NCI-H524 (cell line): Measurements from ENCODE around the gene MKLN1.
"Not testable (repeated sequence)": the region's sequence is repeated elsewhere in the genome, so short reads cannot be mapped to it uniquely, and the experiment has no call there.

ENCODE experiments used
- DNase-seq, 2 experiments: peaks; one replicate each; lab custom pipeline; 2025; lab: John Stamatoyannopoulos, UW

The MKLN1 gene

DNA sequence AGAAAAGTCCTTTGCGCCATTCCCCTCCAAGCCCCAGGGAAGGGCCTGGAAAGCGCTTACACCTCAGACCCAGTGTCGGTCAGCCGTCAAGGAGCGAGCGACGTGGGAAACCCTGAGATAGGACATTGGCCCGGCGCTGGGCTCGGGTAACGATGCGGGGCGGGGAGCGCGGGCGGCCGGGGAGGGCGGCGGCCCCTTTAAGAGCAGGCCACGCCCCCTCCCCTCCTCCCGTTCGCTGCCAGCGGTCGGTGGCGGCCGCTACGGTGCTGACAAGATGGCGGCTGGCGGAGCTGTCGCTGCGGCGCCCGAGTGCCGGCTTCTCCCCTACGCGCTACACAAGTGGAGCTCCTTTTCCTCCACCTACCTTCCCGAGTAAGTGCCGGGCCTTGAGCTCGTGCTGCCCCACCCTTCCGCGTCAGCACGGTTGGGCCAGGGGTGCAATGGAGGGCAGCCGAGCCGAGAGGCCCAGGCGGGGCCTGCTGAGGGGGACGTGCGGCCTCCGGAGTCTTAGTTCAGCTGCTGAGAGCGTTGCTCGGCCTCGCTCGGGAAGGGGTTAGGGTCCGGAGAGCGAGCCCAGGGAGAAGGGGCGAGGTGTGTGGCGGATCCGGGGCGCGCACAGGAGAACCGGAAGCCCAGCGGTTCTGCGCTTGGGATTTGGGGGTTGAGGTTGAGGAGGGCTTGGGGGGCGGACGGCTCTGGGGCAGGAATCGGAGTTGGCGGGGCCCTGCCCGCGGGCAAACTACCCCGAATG lies at the start of gene MKLN1:
Gene MKLN1 (plus strand): TSS at position 251 of the 751 bp plus-strand sequence. CDS start 24 bp downstream, at position 275.
- DNase-seq, result peak; percentile 64 to 83

DNA sequence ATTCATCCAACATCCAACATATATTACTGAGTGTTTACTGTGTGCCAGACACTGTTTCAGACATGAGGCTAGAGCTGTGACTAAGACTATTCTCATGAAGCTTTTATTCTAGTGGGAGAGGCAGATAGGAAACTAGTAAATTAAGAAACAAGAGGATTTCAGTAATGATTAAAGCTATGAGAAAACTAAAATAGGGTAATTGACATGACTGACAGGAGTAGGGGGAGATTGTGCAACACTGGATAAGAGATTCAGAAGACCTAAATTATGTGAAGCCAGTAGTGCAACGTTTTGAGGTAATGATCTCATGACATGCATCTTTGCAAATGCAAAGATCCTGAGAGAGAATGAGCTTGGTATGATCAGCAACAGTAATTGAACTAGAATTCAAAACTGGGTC lies 48.6 kb upstream of the MKLN1 start:
- no peak for DNase-seq

DNA sequence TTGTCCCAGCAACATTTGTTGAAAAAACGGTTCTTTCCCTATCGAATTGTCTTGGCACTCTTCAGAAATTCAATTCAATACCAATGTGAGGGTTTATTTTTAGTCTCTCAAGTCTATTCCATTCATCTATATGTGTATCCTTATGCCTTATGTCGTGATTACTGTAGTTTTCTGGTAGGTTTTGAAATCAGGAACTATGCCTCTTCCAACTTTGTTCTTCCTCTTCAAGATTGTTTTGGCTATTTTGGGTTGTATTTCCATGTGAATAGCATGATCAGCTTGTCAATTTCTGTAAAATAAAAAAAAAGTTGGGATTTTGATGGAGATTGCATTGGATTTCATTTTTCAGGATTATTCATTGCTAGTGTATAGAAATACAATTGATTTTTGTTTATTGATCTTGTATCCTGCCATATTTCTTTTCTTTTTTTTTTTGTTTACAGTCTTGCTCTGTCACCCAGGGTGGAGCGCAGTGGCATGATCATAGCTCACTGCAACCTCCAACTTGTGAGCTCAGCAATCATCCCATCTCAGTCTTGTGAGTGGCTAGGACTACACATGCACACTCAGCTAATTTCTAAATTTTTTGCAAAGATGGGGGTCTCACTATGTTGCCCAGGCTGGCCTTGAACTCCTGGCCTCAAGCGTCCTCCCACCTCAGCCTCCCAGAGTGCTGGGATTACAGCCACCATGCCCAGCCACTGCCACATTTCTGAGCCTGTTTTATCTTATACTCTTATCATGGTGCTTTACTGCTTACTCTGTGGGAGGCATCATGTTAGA lies 46.2 kb upstream of the MKLN1 start:
- no peak for DNase-seq

DNA sequence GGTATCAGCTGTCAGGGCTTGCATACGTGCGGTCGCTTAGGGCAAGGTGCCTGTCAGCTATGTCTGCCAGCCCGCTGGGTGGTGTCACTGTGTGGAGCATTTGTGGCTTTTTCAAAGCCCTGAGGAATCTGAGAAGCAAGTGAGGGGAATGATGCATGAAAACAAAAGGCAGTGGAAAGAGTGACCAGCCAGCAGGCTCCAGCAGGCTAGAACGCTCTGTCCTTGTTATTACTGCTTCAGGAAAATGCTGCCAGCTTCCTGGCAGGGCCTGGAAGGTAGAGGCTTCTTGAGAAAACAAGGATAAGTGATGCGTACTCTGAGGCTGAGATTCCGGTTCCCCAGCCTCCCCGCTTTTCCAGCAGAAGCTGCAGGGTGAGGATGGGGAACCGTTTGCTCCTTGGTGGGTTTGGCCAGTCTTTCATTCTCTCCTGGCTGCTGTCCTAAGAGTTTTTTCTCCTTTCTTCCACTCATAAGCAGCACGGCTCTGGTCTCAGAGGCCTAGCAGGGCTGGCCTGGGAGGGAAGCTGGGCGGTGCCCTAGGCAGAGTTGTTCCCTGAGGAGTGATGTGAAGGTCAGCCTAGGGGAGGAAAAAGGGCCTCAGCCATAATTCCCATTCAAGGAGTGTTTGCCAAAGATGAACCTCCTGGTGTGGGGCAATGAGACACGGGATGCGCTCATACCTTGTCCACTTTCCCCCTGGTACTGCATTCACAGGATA lies 42.8 kb upstream of the MKLN1 start:
- no peak for DNase-seq

DNA sequence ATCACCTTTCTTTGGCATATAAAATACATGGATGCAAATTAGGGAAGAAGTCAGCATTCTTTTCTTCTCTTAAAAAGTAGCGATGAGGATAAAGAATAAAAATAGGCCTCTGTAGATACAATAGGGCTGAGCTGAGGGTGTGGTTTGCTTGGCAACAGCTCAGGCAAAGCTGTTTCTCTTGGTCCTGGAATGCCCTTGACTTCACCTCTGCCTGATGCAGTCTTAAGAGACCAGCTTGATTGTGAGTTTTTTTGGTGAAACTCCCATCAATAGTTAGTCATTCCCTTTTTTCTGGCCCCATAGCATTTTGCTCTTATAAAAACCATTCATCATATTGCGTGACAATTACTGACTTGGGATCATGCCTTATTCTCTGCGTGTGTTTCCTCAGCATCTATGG lies 42.1 kb upstream of the MKLN1 start:
- no peak for DNase-seq

DNA sequence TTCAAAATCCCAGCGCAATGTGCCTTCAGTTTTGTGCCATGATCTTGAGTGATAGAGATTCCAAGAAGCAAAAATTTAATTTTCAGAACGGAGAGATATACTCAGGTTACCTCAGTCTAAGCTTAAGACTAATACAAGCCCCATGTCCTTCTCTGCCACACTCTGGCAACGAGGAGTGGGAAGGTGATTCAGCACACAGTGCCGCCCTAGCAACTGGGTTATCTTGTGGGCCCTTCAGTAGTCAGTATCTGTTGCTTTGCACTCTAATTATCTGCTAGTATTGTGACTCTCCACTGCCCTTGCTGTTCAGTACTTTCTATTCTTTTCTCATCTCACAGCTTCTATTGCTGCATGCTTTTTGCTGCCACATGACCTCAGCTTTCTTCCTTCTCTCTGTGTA lies 39.2 kb upstream of the MKLN1 start:
- no peak for DNase-seq

DNA sequence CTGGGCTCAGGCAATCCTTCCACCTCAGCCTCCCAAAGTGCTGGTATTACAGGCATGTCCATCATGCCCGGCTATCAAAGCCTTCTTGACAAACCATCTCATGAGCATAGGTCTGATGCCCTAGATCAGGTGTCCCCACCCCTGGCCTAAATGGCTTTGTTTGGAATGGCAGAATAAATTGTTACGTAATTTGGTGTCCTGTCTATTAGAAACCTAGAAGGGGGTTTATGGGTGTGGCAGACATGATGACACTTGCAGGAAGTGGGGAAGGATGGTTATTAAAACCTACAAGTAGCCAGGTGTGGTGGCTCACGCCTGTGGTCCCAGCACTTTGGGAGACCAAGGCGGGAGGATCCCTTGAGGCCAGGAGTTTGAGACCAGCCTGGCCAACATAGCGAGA lies 38.6 kb upstream of the MKLN1 start:
- DNase-seq, result no peak

DNA sequence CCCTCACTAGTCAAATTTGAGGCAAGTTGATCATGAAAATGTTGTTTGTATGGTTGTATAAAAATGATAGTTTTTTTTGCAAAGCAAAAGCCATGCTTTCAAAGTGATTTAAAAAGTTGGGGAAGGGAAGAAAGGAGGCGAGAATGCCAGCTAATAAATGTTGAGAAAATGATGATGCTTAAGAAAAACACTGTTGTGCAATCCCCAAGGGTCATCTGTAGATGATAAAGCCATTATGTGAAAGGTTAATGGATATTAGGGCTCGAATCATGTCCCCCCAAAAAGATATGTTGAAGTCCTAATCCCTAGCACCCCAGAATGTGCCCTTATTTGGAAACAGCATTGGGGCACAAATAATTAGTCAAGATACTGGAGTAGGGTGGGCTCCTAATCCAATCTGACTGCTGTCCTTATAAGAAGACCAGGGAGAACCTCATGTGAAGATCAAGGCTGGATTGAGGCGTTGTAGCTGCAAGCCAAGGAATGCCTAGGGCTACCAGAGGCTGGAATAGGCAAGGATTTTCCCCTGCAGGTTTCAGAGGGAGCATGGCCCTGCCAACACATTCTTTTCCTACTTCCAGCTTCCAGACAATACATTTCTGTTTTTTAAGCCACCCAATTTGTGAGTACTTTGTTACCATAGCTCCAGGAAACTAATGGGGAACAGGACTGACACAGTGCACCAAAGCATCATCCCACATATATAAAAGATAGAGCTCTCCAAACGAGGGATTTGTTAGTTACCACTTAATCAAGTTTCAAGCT lies 35.4 kb upstream of the MKLN1 start:
- no peak for DNase-seq

DNA sequence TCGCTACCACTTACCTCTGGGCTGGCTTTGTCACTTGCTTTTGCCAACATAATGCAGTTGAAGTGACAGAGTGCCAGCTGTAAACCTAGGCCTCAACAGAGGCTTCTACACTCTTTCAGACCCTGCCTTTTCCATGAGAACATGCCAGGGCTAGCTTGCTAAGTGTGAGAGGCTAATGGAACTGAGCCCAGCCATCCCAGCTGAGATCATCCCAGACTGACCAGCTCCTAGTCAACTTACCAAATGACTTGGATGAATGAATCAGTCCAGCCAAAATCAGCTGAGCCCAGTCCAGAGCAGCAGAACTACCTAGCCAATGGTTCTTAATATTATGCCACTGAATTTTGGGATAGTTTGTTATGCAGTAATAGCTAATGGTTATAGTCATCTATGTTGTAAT lies 34.7 kb upstream of the MKLN1 start:
- DNase-seq, result no peak

DNA sequence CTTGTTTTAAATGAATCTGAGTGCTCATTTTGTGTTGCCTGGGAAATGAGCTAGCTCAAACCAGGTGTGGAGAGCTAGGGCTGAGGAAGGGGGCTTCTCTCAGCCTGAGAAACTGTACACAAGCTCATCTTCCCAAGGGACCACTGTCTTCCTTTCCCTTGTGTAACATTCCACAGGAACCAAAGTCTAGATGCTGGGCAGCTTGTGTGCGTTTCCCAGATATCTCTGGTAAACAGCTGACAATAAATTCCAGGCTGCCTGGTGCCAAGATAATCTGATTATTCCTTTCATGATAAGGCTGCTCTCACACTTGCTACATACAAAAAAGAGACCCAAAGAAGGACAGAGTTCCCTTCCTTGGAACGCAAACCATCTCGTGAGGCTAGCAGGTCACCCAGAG lies 33.1 kb upstream of the MKLN1 start:
- no peak for DNase-seq

DNA sequence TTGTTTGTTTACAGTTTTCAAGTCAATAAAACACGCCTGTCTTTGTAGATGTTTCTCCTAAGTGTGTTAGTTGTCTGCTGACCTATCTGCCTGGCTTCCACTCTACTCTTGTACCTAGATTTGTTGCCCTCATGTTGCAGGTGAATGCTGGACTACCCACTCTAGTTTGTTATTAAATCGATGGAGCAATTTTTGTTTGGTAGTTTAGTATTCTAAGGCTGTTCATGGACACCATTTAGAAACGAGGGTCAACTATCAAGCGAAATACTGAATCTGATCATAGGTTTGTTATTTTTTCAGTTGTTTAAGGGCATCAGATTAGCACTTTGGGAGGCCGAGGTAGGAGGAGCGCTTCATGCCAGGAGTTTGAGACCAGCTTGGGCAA lies 29.1 kb upstream of the MKLN1 start:
- no peak for DNase-seq

DNA sequence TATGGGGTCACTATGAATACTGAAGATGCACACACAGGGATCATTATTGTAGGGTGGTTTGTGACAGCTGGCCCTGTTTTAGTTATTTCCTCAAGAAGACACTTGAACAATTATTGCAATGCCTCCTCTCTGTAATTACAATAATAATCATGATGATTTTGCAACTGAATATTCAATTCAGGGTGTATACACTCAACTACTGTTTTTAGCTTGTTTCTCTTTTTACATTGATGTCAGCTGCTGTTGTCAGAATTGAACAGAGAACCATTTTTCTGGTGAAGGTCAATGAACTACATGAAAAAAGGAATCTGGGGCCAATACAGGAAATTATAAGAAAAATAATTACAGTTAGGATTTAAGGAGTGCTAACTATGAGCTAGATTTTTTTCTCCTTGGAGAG lies 28.6 kb upstream of the MKLN1 start:
- no peak for DNase-seq

DNA sequence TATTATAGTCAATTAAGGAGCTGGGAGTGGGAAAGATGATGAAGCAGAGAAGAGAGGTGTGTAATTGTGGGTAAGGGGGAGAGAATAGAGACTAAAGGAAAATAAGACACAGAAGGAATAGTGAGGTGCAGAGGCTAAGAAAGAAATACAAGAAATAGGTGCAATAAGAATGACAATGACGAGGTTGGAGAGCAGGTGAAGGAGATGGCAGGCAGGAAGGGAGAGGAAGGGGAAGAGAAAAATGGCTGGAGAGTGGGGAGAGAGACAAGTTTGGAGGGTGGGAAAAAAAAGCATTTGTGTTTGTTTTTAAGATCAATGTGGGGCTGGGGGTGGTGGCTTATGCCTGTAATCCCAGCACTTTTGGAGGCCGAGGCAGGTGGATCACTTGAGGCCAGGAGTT lies 27.6 kb upstream of the MKLN1 start:
- no peak for DNase-seq

DNA sequence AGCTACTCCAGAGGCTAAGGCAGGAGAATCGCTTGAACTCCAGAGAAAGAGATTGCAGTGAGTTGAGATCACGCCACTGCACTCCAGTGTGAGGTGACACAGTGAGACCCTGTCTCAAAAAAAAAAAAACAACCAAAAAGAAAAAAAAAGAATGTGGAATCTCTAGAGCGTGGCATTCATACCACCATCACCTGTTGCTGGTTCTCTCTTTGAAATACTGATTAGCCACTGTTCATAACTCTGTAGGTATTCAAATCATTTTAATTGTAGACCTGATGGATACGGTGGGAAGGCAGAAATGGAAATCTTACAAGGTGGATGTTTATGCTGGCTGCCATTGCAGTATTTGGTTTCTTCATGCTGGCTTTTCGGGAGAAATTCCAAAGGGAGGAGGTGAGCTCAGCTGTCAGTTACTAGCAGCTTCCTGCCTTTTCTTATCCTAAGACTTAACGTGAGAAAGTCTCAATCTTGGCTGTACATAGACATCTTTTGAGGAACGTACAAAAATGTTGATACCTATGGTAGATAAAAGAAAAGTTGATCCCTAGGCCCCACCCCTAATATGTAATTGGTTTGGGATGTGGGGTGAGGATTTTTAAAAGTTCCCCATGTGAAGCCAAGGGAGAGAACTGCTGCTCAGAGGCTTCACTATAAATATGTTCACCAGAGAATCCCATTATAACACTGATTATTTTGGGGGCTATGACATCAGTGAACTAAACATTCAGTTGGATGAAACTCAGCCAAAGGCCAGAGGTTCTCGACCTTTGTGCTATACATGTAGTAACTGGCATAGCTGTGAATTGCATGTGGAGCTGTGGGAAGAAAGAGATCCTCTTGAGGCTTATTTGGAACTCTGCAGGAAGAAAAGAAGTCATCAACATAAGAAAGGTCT lies 26.9 kb upstream of the MKLN1 start:
- no peak for DNase-seq

DNA sequence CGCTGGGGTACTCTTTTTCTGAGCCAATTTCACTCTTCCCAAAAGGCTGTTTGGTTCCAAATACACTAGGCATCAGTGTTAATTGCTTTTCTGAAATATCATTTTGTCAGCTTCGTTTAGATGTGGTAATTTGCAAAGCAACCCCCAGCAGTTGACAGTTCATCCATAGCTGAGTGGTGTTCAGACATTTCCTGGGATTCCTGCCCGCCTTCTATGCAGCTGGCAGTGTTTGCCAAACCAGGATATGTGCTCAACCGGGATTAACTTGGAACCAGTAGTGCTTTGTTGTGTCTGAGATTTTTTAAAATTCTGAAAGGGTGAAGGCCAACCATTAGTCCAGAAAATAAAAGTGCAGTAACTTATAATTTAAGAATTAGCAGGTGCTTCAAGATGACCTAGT lies 25.2 kb upstream of the MKLN1 start:
- DNase-seq, result no peak

DNA sequence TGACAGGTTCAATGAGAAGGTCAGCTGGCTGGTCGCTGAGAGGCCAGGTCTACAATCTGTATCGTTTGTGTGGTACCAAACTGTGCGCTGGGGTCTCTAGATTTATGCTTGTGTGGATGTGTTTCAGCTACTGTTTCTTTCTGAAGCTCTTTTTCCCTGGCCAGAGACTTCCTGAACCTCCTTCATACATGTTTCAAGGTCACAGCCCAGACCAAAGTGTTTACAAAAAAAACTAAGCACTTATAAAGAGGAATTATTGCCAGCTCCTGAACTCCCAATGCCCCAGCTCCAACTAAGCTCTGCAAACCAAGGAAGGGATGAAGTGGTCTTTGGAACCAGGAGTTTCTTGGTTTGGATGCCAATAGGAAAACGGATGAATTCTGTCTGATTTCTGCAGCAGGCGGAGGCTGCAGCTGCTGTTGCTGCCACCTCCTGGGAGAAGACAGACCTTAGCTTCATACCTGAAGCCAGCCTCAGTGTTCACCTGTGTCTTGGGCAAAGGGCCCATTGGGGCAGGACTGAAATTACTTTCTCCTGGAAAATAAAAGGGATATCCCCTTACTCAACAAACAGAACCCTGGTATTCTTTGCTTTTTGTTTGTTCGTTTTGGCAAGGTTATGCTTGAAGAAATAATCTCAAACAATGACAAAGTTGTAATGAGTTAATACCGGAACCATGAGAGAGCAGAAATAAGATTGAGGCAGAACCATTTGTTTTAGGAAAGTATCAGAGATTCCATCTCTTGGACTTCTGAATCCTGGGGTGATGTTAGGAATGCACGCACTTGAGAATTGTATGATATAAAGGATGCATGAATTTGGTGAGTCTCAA lies 24.6 kb upstream of the MKLN1 start:
- no peak for DNase-seq

DNA sequence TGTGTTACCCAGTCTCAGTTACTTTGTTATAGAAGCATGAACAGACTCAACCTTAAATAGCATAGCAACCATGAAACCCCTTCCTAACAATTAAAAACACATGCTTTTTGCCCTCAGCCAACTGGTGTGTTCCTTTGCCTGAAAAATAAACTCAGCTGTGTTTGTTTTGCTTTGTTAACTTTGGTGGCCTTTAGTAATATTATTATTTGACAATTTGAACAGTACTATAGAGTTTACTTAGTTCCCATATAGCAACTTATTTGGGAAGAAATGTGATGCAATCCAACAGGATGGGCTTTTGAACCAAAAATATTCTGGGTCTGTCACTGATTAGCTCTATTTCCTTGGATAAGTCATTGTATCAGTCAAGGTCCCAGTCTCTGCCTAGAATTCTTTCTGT lies 22.5 kb upstream of the MKLN1 start:
- DNase-seq, result no peak

DNA sequence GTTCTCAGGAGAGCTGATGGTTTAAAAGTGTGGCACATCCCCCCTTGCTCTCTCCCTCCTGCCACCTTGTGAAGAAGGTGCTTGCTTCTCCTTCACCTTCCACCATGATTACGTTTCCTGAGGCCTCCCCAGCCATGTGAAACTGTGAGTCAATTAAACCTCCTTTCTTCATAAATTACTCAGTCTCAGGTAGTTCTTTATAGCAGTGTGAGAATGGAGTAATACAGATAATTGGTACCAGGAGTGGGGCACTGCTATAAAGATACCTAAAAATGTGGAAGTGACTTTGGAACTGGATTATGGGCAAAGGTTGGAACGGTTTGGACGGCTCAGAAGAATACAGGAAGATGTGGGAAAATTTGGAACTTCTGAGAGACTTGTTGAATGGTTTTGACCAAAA lies 21.6 kb upstream of the MKLN1 start:
- DNase-seq, result not testable (repeated sequence)

DNA sequence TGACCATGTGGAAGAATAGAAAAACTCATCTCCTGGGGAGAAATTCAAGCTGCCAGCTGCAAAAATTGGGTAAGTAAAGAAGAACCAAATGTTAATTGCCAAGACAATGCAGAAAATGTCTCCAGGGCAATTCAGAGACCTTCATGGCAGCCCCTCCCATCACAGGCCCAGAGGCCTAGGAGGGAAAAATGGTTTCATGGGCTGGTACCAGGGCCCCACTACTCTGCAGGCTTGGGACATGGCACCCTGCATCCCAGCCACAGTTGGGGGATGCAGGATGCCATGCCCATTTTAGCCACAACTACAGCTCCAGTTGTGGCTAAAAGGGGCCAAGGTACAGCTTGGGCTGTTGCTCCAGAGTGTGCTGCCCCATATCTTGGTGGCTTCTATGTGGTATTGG lies 20.9 kb upstream of the MKLN1 start:
- no peak for DNase-seq

DNA sequence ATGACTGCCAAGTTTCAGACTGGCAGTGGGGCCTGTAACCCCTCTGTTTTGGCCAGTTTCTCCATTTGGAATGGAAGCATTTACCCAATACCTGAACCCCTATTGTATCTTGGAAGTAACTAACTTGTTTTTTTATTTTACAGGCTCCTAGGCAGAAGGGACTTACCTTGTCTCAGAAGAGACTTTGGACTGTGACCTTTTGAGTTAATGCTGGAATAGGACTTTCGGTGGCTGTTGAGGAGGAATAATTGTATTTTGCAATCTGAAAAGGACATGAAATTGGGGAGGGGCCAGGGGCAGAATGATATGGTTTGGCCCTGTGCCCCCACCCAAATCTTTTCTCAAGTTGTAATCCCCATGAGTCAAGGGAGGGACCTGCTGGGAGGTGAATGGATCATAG lies 20.0 kb upstream of the MKLN1 start:
- no peak for DNase-seq
